GM18861 (cell line): ENCODE measurements around the gene RBM14.

Source experiments
- ATAC-seq: cut with Tn5 transposase; IDR thresholded peaks from one replicate; pipeline ENCODE4 v1.9.1; 2021; ENCODE audit not compliant: unreplicated experiment

Gene RBM14

GRCh38 chr11:66676282-66676919 is 60.0 kb downstream of the RBM14 start:
- ATAC-seq = no peak
